Measurements from ENCODE around the gene SRSF2. TPM values are rescaled to one million over a fixed set of nuclear protein-coding genes. Genes with fewer than 3 reads are reported as not detected.

SRSF2 gene
- total and polyA plus RNA-seq, 9 of the 15 experiments (the other 6 are each of a cell fraction or from before 2014, with no cell fraction given), result 161 to 583 (median 393) TPM

GRCh38 chr17:76726776-76727718, 10.1 kb downstream of the SRSF2 start, which contains the start of gene METTL23 (continued):
- TF ChIP-seq GTF2E2 (tag; IDR thresholded peaks at IDR 0.05) (peak; percentile 61; the same call in 1 of the 2 replicates), BACH1 (tag; IDR thresholded peaks at IDR 0.05) (no peak), ZNF24 (IDR thresholded peaks at IDR 0.05) (no peak), HNRNPH1 (optimal IDR thresholded peaks at IDR 0.05; ENCODE audit: low read depth, low read length) (no peak), GABPB1 (CRISPR knock-in tag; IDR thresholded peaks at IDR 0.05) (peak; percentile 89), REST (IDR thresholded peaks at IDR 0.05; ENCODE audit: borderline replicate concordance) (peak; percentile 66), REST (CRISPR knock-in tag; IDR thresholded peaks at IDR 0.05; ENCODE audit: low read depth) (no peak), ZNF398 (CRISPR knock-in tag; IDR thresholded peaks at IDR 0.05) (no peak), KLF1 (tag; IDR thresholded peaks at IDR 0.05) (0 out of 2 replicates have a peak, but pooled peaks have one; percentile 54), DEAF1 (CRISPR knock-in tag; IDR thresholded peaks at IDR 0.05) (0 out of 2 replicates have a peak, but pooled peaks have one; percentile 30), IRF2 (CRISPR knock-in tag; IDR thresholded peaks at IDR 0.05) (no peak), CAMTA2 (CRISPR knock-in tag; conservative IDR thresholded peaks at IDR 0.05) (no peak), EHMT2 (IDR thresholded peaks at IDR 0.05) (no peak), ERF (CRISPR knock-in tag; IDR thresholded peaks at IDR 0.05) (peak; percentile 39; the same call in 1 of the 2 replicates)
- TF ChIP-seq, protein P1, sequence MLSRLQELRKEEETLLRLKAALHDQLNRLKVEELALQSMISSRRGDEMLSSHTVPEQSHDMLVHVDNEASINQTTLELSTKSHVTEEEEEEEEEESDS (CRISPR knock-in tag; IDR thresholded peaks at IDR 0.05), result no peak

Data from K562 (cell line).